ENCODE measurements around the gene TRIB2. TPM values are rescaled to one million over a fixed set of nuclear protein-coding genes. Genes with fewer than 3 reads are reported as not detected.

The TRIB2 gene
- total RNA-seq, 4 donors from 2014 or later, result 12.6 to 18.5 (median 15.9) TPM

- no peak for TF ChIP-seq POLR2A (IDR thresholded peaks at IDR 0.05)
- no peak for TF ChIP-seq CTCF (IDR thresholded peaks at IDR 0.05 in 4 of 5, conservative IDR thresholded peaks at IDR 0.05 in 1 of 5)
- intact Hi-C loops (cut with DNase I; ENCODE audit: low total_unique reads) (no loop called here), in situ Hi-C loops (cut with MboI; ENCODE audit: low sequenced_read_pairs in 4 of 4) (no loop called here)
- no peak overlapping the region for H3K27ac ChIP-seq
- no peak for ATAC-seq
- H3K27me3 ChIP-seq, result no peaks in the 10 kb centered on the region
- H3K9me3 ChIP-seq, result no peaks in the 10 kb centered on the region
- no peak overlapping the region for H3K4me3 ChIP-seq
- no peaks in the 10 kb centered on the region for H3K36me3 ChIP-seq
- H3K4me1 ChIP-seq, result peaks cover 4 to 6% of the 10 kb centered on the region in 2 donors
- no peak for DNase-seq
Observed at GRCh38 chr2:12764075-12764730, 47.5 kb downstream of the TRIB2 start.

- Histone ChIP-seq H3K4me3 (no peak overlapping the region), H3K36me3 (no peaks in the 10 kb centered on the region), H3K9me3 (no peaks in the 10 kb centered on the region), H3K4me1 (no peaks in the 10 kb centered on the region), H3K27me3 (no peaks in the 10 kb centered on the region), H3K27ac (no peak overlapping the region)
- DNase-seq, result no peak
- TF ChIP-seq POLR2A (IDR thresholded peaks at IDR 0.05) (no peak), CTCF (IDR thresholded peaks at IDR 0.05 in 4 of 5, conservative IDR thresholded peaks at IDR 0.05 in 1 of 5) (no peak)
- intact Hi-C loops (cut with DNase I; ENCODE audit: low total_unique reads), result no loop called here
- in situ Hi-C loops (cut with MboI; ENCODE audit: low sequenced_read_pairs in 4 of 4), result no loop called here
- no peak for ATAC-seq
Observed at GRCh38 chr2:12764849-12765605, 48.3 kb downstream of the TRIB2 start.

- in situ Hi-C loops (cut with MboI; ENCODE audit: low sequenced_read_pairs in 4 of 4), result no loop called here
- no peak overlapping the region for H3K4me3 ChIP-seq
- intact Hi-C loops (cut with DNase I; ENCODE audit: low total_unique reads), result no loop called here
- no peak overlapping the region for H3K27ac ChIP-seq
- H3K27me3 ChIP-seq, result no peaks in the 10 kb centered on the region
- no peaks in the 10 kb centered on the region for H3K4me1 ChIP-seq
- no peaks in the 10 kb centered on the region for H3K9me3 ChIP-seq
- no peak for ATAC-seq
- no peaks in the 10 kb centered on the region for H3K36me3 ChIP-seq
- no peak for DNase-seq
- TF ChIP-seq CTCF (IDR thresholded peaks at IDR 0.05 in 4 of 5, conservative IDR thresholded peaks at IDR 0.05 in 1 of 5) (no peak), POLR2A (IDR thresholded peaks at IDR 0.05) (no peak)
Observed at GRCh38 chr2:12766421-12766879, 49.7 kb downstream of the TRIB2 start.

- no peaks in the 10 kb centered on the region for H3K36me3 ChIP-seq
- intact Hi-C loops (cut with DNase I; ENCODE audit: low total_unique reads) (no loop called here), in situ Hi-C loops (cut with MboI; ENCODE audit: low sequenced_read_pairs in 4 of 4) (no loop called here)
Observed at GRCh38 chr2:12767541-12767940, 50.8 kb downstream of the TRIB2 start.

More at GRCh38 chr2:12767541-12767940, 50.8 kb downstream of the TRIB2 start:
- Histone ChIP-seq H3K9me3 (no peaks in the 10 kb centered on the region), H3K27me3 (no peaks in the 10 kb centered on the region), H3K4me1 (no peaks in the 10 kb centered on the region), H3K4me3 (no peak overlapping the region), H3K27ac (no peak overlapping the region)
- ATAC-seq, result no peak
- no peak for DNase-seq
- no peak for TF ChIP-seq CTCF (IDR thresholded peaks at IDR 0.05 in 4 of 5, conservative IDR thresholded peaks at IDR 0.05 in 1 of 5)
- TF ChIP-seq POLR2A (IDR thresholded peaks at IDR 0.05), result no peak
